Measurements from ENCODE around the gene VAMP5.

The VAMP5 gene

DNA sequence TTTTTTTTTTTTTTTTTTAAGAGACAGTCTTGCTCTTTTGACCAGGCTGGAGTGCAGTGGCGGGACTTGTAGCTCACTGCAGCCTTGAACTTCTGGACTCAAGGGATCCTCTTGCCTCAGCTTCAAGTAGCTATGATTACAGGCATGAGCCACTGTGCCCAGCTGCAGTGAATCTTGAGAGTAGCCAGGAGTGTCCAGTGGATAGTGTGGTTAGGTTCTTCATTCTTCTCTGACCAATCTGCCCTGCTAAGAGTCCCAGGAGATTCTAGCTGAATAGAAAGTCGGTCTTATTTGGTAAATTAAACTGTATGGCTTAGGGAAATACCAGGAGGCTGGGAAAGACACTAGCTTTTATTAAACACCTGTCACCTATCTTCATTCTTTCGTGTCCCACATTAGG is 47.1 kb downstream of the VAMP5 start:
- DNase-seq (ENCODE audit: low spot score) = no peak

DNA sequence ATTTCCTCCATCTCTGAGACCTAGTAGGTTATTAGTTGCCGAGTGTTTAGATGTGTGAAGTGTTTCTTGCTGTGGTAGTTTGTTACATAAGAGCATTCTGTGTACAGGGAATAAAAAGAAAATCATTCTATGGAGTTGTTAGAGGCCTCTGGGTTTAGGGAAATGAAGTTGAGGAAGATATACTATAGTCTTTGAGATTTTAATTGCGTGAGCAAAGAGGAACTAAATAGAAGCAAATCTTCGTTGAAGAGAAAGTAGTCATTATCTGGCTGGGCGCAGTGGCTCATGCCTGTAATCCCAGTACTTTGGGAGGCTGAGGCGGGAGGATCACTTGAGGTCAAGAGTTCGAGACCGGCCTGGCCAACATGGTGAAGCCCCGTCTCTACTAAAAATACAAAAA is 50.8 kb downstream of the VAMP5 start:
- DNase-seq (ENCODE audit: low spot score) = no peak

DNA sequence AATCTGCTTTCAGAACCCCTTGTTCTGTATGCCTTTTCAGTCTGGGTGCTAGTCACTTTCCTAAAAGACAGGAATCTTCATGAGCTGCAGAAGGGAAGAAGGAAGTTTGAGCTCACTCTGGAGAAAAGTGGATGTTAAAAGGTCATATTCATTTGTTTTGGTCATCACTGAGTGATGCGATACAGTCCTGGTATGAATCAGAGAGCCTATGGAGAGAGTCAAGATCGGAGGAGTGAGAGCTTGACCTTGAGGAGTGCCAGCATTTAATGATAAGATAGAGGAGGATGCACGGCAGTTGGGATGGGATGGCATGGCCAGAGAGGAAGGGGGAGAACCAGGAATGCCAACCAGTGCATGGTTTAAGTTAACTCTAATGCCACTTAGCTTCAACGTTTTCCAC is 51.4 kb downstream of the VAMP5 start:
- no peak for DNase-seq (ENCODE audit: low spot score)

DNA sequence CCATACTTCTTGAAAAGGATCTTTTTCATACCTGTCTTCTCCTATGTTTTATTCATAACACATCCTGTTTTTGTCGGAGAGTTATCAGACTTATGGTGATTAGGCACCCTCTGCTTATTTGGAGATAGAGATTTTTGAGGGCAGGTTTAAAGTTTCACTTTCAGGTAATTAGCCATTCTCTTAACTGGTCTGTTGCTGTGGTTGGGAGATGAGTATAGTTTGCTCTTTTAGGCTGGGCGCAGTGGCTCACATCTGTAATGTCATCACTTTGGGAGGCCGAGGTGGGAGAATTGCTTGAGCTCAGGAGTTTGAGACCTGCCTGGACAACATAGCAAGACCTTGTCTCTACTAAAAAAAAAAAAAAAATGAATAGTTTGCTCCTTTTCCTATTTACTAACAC is 58.5 kb downstream of the VAMP5 start:
- DNase-seq (ENCODE audit: low spot score) = no peak

Small RNA genes lying within 50 kb of the gene (small RNA-seq; reads per million reads assigned to genes)
- 0.05 to 0.35 reads per million in 2 experiments for gene RN7SL126P

Data from SK-N-DZ (cell line).